HEK293 (cell line): ENCODE measurements around the gene NUP50.

Experiments used
- CTCF ChIA-PET: fragments of 350-600 bp; formaldehyde crosslinking; extraction: SDS; loops from one replicate; lab custom pipeline; 2021; ENCODE audit warnings: antibody characterized with exemption; lab: Yijun Ruan, JAX
- POLR2A ChIA-PET: fragments of 300-600 bp; formaldehyde crosslinking; extraction: SDS; loops from one replicate; lab custom pipeline; 2020; ENCODE audit warnings: antibody characterized with exemption, inconsistent platforms; lab: Yijun Ruan, JAX
- H3K27ac ChIP-seq: fragments of 200-500 bp; sonication (Bioruptor generic); 2 replicates; pipeline ENCODE4 v1.5.1; 2014; ENCODE audit warnings: low read depth, low read length, control low read depth, inconsistent platforms; ENCODE audit errors: extremely low read depth
- H3K36me3 ChIP-seq, 2 experiments: fragments of 200-500 bp in 1 of 2; sonication (Bioruptor generic) in 1 of 2; 1 replicate in 1 of 2; 2 replicates in 1 of 2; pipeline ENCODE4 v1.5.1; 2014 to 2017; ENCODE audit warnings: inconsistent platforms in 2 of 2, low read length in 2 of 2; ENCODE audit not compliant: control insufficient read depth in 2 of 2, insufficient read depth in 1 of 2
- H3K4me1 ChIP-seq: fragments of 200-500 bp; sonication (Bioruptor generic); 2 replicates; pipeline ENCODE4 v1.5.1; 2014; ENCODE audit warnings: mild to moderate bottlenecking, low read length, inconsistent platforms; ENCODE audit not compliant: control insufficient read depth, insufficient read depth
- H3K4me3 ChIP-seq: 2 replicates; pipeline ENCODE4 v1.5.1; 2011; ENCODE audit warnings: low read depth, mild to moderate bottlenecking, control low read depth, low read length, moderate library complexity
- H3K9me3 ChIP-seq: fragments of 200-500 bp; sonication (Bioruptor generic); 2 replicates; pipeline ENCODE4 v1.5.1; 2014; ENCODE audit warnings: low read depth, low read length, inconsistent platforms; ENCODE audit not compliant: control insufficient read depth, insufficient read depth
- GLIS2 ChIP-seq: fragments of 450-650 bp; formaldehyde crosslinking; IDR thresholded peaks from 2 replicates; pipeline ENCODE4 v1.5.1; 2016; ENCODE audit warnings: missing biosample characterization, missing genetic modification characterization
- HOXA7 ChIP-seq: sonication (generic); formaldehyde crosslinking; IDR thresholded peaks from 2 replicates; pipeline ENCODE4 v1.8.1; 2022; ENCODE audit warnings: missing genetic modification reagents, borderline replicate concordance
- KLF8 ChIP-seq: fragments of 450-650 bp; formaldehyde crosslinking; IDR thresholded peaks from 2 replicates; pipeline ENCODE4 v1.5.1; 2016; ENCODE audit warnings: missing biosample characterization, missing genetic modification characterization
- MZF1 ChIP-seq: fragments of 450-650 bp; formaldehyde crosslinking; IDR thresholded peaks from 2 replicates; pipeline ENCODE4 v1.5.1; 2017; ENCODE audit warnings: missing biosample characterization, missing genetic modification characterization, borderline replicate concordance
- OSR2 ChIP-seq: fragments of 450-650 bp; formaldehyde crosslinking; IDR thresholded peaks from 2 replicates; pipeline ENCODE4 v1.5.1; 2016; ENCODE audit warnings: missing biosample characterization, missing genetic modification characterization
- SP3 ChIP-seq: fragments of 450-650 bp; formaldehyde crosslinking; IDR thresholded peaks from 2 replicates; pipeline ENCODE4 v1.5.1; 2016; ENCODE audit warnings: missing biosample characterization, missing genetic modification characterization
- TCF7L2 ChIP-seq: IDR thresholded peaks from 2 replicates; pipeline ENCODE4 v1.6.1; 2011; ENCODE audit warnings: low read depth, mild to moderate bottlenecking, inconsistent platforms, low read length, moderate library complexity, borderline replicate concordance
- YY1 ChIP-seq: fragments of 450-650 bp; formaldehyde crosslinking; IDR thresholded peaks from 2 replicates; pipeline ENCODE4 v1.5.1; 2018; ENCODE audit warnings: missing biosample characterization, missing genetic modification characterization
- ZBTB21 ChIP-seq: fragments of 450-650 bp; formaldehyde crosslinking; IDR thresholded peaks from 2 replicates; pipeline ENCODE4 v1.5.1; 2017; ENCODE audit warnings: missing biosample characterization, missing genetic modification characterization
- ZBTB26 ChIP-seq: fragments of 450-650 bp; formaldehyde crosslinking; optimal IDR thresholded peaks from 2 replicates; pipeline ENCODE3; 2016; ENCODE audit warnings: missing biosample characterization, mild to moderate bottlenecking, missing genetic modification characterization
- ZFP3 ChIP-seq: fragments of 450-650 bp; formaldehyde crosslinking; IDR thresholded peaks from 2 replicates; pipeline ENCODE4 v1.5.1; 2016; ENCODE audit warnings: low read depth, missing biosample characterization, missing genetic modification characterization
- ZNF19 ChIP-seq: fragments of 450-650 bp; formaldehyde crosslinking; IDR thresholded peaks from 2 replicates; pipeline ENCODE4; 2016; ENCODE audit warnings: missing biosample characterization, missing genetic modification characterization, low read depth
- ZNF350 ChIP-seq: fragments of 450-650 bp; formaldehyde crosslinking; IDR thresholded peaks from 2 replicates; pipeline ENCODE4 v1.5.0; 2017; ENCODE audit warnings: missing biosample characterization, mild to moderate bottlenecking, missing genetic modification characterization
- ZNF473 ChIP-seq: fragments of 450-650 bp; formaldehyde crosslinking; IDR thresholded peaks from 2 replicates; pipeline ENCODE4 v1.5.1; 2017; ENCODE audit warnings: missing biosample characterization, missing genetic modification characterization
- ZNF514 ChIP-seq: fragments of 450-650 bp; formaldehyde crosslinking; IDR thresholded peaks from 2 replicates; pipeline ENCODE4 v1.5.1; 2016; ENCODE audit warnings: missing biosample characterization, missing genetic modification characterization
- ZNF629 ChIP-seq: fragments of 450-650 bp; formaldehyde crosslinking; IDR thresholded peaks from 2 replicates; pipeline ENCODE4 v1.5.1; 2017; ENCODE audit warnings: missing biosample characterization, missing genetic modification characterization
- ZNF837 ChIP-seq: fragments of 450-650 bp; formaldehyde crosslinking; IDR thresholded peaks from 2 replicates; pipeline ENCODE4 v1.5.1; 2016; ENCODE audit warnings: missing biosample characterization, missing genetic modification characterization
- TF ChIP-seq, protein P1 (sequence below): fragments of 450-650 bp; formaldehyde crosslinking; IDR thresholded peaks from 2 replicates; pipeline ENCODE4 v1.5.1; 2016; ENCODE audit warnings: missing biosample characterization, missing genetic modification characterization, low read depth
- TF ChIP-seq, protein P2 (sequence below): fragments of 450-650 bp; formaldehyde crosslinking; IDR thresholded peaks from 2 replicates; pipeline ENCODE4 v1.5.1; 2016; ENCODE audit warnings: missing biosample characterization, missing genetic modification characterization
- TF ChIP-seq, protein P3 (sequence below): fragments of 450-650 bp; formaldehyde crosslinking; IDR thresholded peaks from 2 replicates; pipeline ENCODE4 v1.5.1; 2016; ENCODE audit warnings: missing biosample characterization, missing genetic modification characterization, borderline replicate concordance
- TF ChIP-seq, protein P4 (sequence below): fragments of 450-650 bp; formaldehyde crosslinking; IDR thresholded peaks from 2 replicates; pipeline ENCODE4 v1.5.1; 2016; ENCODE audit warnings: missing biosample characterization, missing genetic modification characterization
- TF ChIP-seq, protein P5 (sequence below): fragments of 450-650 bp; formaldehyde crosslinking; IDR thresholded peaks from 2 replicates; pipeline ENCODE4 v1.5.1; 2017; ENCODE audit warnings: missing biosample characterization, missing genetic modification characterization

NUP50 gene

GRCh38 chr22:45206233-45206632 lies 42.5 kb downstream of the NUP50 start:
- ChIA-PET CTCF (interaction anchor here (0.7 kb wide), 1 partner anchor 884 kb away, joined by 3 read pairs; no protein-coding TSS in a partner anchor), POLR2A (interaction anchor here (1.0 kb wide), 1 partner anchor 43 kb away, joined by 3 read pairs; the partner anchor contains the start of gene NUP50)
- TF ChIP-seq TCF7L2 (no peak), SP3 (no peak), ZBTB26 (tag by site-specific recombination) (no peak), ZNF837 (no peak), HOXA7 (CRISPR knock-in tag) (no peak), ZBTB21 (tag by site-specific recombination) (no peak), ZNF19 (tag by site-specific recombination) (no peak), ZFP3 (no peak), ZNF514 (tag by site-specific recombination) (no peak), OSR2 (tag by site-specific recombination) (no peak)
- TF ChIP-seq, protein P1, sequence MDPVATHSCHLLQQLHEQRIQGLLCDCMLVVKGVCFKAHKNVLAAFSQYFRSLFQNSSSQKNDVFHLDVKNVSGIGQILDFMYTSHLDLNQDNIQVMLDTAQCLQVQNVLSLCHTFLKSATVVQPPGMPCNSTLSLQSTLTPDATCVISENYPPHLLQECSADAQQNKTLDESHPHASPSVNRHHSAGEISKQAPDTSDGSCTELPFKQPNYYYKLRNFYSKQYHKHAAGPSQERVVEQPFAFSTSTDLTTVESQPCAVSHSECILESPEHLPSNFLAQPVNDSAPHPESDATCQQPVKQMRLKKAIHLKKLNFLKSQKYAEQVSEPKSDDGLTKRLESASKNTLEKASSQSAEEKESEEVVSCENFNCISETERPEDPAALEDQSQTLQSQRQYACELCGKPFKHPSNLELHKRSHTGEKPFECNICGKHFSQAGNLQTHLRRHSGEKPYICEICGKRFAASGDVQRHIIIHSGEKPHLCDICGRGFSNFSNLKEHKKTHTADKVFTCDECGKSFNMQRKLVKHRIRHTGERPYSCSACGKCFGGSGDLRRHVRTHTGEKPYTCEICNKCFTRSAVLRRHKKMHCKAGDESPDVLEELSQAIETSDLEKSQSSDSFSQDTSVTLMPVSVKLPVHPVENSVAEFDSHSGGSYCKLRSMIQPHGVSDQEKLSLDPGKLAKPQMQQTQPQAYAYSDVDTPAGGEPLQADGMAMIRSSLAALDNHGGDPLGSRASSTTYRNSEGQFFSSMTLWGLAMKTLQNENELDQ (tag by site-specific recombination), result no peak
- TF ChIP-seq, protein P2, sequence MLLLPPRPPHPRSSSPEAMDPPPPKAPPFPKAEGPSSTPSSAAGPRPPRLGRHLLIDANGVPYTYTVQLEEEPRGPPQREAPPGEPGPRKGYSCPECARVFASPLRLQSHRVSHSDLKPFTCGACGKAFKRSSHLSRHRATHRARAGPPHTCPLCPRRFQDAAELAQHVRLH (tag by site-specific recombination), result no peak
- TF ChIP-seq, protein P3, sequence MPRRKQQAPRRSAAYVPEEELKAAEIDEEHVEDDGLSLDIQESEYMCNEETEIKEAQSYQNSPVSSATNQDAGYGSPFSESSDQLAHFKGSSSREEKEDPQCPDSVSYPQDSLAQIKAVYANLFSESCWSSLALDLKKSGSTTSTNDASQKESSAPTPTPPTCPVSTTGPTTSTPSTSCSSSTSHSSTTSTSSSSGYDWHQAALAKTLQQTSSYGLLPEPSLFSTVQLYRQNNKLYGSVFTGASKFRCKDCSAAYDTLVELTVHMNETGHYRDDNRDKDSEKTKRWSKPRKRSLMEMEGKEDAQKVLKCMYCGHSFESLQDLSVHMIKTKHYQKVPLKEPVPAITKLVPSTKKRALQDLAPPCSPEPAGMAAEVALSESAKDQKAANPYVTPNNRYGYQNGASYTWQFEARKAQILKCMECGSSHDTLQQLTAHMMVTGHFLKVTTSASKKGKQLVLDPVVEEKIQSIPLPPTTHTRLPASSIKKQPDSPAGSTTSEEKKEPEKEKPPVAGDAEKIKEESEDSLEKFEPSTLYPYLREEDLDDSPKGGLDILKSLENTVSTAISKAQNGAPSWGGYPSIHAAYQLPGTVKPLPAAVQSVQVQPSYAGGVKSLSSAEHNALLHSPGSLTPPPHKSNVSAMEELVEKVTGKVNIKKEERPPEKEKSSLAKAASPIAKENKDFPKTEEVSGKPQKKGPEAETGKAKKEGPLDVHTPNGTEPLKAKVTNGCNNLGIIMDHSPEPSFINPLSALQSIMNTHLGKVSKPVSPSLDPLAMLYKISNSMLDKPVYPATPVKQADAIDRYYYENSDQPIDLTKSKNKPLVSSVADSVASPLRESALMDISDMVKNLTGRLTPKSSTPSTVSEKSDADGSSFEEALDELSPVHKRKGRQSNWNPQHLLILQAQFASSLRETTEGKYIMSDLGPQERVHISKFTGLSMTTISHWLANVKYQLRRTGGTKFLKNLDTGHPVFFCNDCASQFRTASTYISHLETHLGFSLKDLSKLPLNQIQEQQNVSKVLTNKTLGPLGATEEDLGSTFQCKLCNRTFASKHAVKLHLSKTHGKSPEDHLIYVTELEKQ (tag by site-specific recombination), result no peak
- Histone ChIP-seq H3K27ac (no peak overlapping the region), H3K9me3 (no peaks in the 10 kb centered on the region), H3K4me3 (no peak overlapping the region), H3K36me3 (peaks cover 0 to 72% of the 10 kb centered on the region in 2 experiments; a peak in 2 of 3 replicates), H3K4me1 (peaks cover 4% of the 10 kb centered on the region; the same call in 1 of the 2 replicates)

DNA sequence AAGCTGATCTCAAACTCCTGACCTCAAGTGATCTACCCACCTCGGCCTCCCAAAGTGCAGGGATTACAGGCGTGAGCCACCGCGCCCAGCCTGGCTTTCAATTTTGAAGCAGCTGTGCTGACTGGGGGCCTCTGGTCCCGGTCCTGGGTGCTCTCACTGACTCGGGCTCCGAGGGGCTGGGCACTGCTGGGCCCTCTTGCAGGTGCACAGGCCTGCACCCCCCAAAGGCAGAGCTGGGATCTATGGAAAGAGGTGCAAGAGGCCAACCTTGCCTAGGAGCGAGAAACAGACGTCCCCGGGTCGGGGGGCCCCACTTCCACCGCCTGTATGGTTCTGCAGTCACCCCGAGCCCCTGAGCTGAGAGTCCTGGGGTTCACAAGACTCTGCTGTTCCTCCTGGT lies 43.8 kb downstream of the NUP50 start:
- Histone ChIP-seq H3K4me3 (no peak overlapping the region), H3K27ac (no peak overlapping the region), H3K9me3 (no peaks in the 10 kb centered on the region), H3K36me3 (peaks cover 0 to 69% of the 10 kb centered on the region in 2 experiments; a peak in 2 of 3 replicates), H3K4me1 (no peaks in the 10 kb centered on the region)
- TF ChIP-seq KLF8 (tag by site-specific recombination) (no peak), ZNF629 (tag by site-specific recombination) (no peak), YY1 (tag by site-specific recombination) (no peak), ZNF837 (no peak), ZNF473 (no peak), ZNF350 (tag by site-specific recombination) (no peak), MZF1 (tag by site-specific recombination) (no peak), GLIS2 (tag by site-specific recombination) (no peak)
- TF ChIP-seq, protein P4, sequence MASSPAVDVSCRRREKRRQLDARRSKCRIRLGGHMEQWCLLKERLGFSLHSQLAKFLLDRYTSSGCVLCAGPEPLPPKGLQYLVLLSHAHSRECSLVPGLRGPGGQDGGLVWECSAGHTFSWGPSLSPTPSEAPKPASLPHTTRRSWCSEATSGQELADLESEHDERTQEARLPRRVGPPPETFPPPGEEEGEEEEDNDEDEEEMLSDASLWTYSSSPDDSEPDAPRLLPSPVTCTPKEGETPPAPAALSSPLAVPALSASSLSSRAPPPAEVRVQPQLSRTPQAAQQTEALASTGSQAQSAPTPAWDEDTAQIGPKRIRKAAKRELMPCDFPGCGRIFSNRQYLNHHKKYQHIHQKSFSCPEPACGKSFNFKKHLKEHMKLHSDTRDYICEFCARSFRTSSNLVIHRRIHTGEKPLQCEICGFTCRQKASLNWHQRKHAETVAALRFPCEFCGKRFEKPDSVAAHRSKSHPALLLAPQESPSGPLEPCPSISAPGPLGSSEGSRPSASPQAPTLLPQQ (tag by site-specific recombination), result no peak
- TF ChIP-seq, protein P5, sequence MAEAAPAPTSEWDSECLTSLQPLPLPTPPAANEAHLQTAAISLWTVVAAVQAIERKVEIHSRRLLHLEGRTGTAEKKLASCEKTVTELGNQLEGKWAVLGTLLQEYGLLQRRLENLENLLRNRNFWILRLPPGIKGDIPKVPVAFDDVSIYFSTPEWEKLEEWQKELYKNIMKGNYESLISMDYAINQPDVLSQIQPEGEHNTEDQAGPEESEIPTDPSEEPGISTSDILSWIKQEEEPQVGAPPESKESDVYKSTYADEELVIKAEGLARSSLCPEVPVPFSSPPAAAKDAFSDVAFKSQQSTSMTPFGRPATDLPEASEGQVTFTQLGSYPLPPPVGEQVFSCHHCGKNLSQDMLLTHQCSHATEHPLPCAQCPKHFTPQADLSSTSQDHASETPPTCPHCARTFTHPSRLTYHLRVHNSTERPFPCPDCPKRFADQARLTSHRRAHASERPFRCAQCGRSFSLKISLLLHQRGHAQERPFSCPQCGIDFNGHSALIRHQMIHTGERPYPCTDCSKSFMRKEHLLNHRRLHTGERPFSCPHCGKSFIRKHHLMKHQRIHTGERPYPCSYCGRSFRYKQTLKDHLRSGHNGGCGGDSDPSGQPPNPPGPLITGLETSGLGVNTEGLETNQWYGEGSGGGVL (tag by site-specific recombination), result no peak
- ChIA-PET CTCF (interaction anchor here (1.3 to 2.0 kb wide), 4 partner anchors 10 to 44 kb away, joined by 4 to 7 read pairs (median 6); partner anchors contain the start of gene NUP50), POLR2A (no interaction called here)
